ENCODE data around the gene PCNP.
"Not testable (repeated sequence)": the region's sequence is repeated elsewhere in the genome, so short reads cannot be mapped to it uniquely, and the experiment has no call there.

PCNP gene

DNA sequence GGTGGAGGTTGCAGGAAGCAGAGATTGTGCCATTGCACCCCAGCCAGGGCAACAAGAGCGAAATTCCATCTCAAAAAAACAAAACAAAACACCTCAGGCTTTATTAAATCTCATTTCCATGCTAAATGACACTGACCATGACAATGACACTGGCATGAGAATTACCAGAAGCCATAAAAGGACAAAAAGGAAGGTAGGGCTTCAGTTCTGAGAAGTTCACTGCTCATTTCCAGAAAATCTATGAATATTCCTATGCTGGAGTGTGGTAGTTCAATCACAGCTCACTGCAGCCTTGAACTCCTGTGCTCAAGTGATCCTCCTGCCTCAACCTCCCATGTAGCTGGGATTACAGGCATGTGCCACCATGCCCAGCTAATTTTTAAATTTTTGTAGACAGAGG, 44.7 kb downstream of the PCNP start:
- Histone ChIP-seq H3K9me3 (ENCODE audit: low read length) (no peaks in the 10 kb centered on the region), H3K27ac (ENCODE audit: low read depth, low read length) (no peak overlapping the region), H3K9ac (ENCODE audit: low read length) (no peak overlapping the region), H3K36me3 (ENCODE audit: insufficient read depth, low read length) (no peaks in the 10 kb centered on the region), H3K4me3 (ENCODE audit: low read depth in 1 of 2, low read length in 2 of 2) (no peak overlapping the region), H3K27me3 (ENCODE audit: control insufficient read depth in 1 of 2, insufficient read depth in 2 of 2, low read length in 2 of 2) (no peaks in the 10 kb centered on the region), H3K4me1 (ENCODE audit: insufficient read depth, low read length) (no peaks in the 10 kb centered on the region)

DNA sequence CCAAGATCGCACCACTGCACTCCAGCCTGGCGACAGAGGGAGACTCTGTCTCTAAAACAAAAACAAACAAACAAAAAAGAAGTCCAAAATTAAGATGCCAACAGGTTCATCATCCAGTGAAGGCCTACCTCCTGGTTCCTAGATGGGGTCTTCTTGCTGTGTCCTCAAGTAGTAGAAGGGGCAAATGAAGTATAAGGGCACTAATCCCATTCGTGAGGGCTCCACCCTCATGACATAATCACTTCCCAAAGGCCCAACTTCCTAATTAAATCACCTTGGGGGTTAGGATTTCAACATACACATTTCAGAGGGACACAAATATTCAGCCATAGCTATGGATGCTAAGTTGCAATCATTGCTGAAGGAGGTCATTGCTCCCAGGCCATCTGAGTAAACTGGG, 45.8 kb downstream of the PCNP start:
- Histone ChIP-seq H3K4me1 (ENCODE audit: insufficient read depth, low read length) (no peaks in the 10 kb centered on the region), H3K9ac (ENCODE audit: low read length) (no peak overlapping the region), H3K27ac (ENCODE audit: low read depth, low read length) (no peak overlapping the region)

DNA sequence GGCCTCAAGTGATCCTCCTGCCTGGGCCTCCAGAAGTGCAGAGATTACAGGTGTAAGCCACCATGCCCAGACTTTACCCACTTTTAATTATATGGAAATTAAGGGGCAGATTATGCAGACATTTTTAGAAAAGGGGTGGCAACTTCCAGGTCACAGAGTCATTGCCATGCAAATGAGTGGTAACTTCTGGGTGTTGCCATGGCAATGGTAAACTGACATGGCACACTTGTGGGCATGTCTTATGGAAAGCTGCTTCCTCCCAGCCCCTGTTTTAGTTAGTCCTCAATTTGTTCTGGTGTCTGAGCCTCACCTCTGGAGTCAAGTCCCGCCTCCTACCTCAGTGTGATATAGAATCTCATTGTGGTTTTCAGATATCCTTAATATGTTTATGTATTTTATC, 49.7 kb downstream of the PCNP start:
- Histone ChIP-seq H3K27me3 (ENCODE audit: control insufficient read depth in 1 of 2, insufficient read depth in 2 of 2, low read length in 2 of 2) (no peaks in the 10 kb centered on the region), H3K27ac (ENCODE audit: low read depth, low read length) (no peak overlapping the region), H3K9me3 (ENCODE audit: low read length) (no peaks in the 10 kb centered on the region), H3K36me3 (ENCODE audit: insufficient read depth, low read length) (no peaks in the 10 kb centered on the region), H3K4me3 (ENCODE audit: low read depth in 1 of 2, low read length in 2 of 2) (no peak overlapping the region), H3K9ac (ENCODE audit: low read length) (no peak overlapping the region), H3K4me1 (ENCODE audit: insufficient read depth, low read length) (no peaks in the 10 kb centered on the region)

More for the DNA sequence above, 45.8 kb downstream of the PCNP start:
- Histone ChIP-seq H3K4me3 (ENCODE audit: low read depth in 1 of 2, low read length in 2 of 2) (no peak overlapping the region), H3K36me3 (ENCODE audit: insufficient read depth, low read length) (no peaks in the 10 kb centered on the region), H3K9me3 (ENCODE audit: low read length) (no peaks in the 10 kb centered on the region), H3K27me3 (ENCODE audit: control insufficient read depth in 1 of 2, insufficient read depth in 2 of 2, low read length in 2 of 2) (no peaks in the 10 kb centered on the region)

DNA sequence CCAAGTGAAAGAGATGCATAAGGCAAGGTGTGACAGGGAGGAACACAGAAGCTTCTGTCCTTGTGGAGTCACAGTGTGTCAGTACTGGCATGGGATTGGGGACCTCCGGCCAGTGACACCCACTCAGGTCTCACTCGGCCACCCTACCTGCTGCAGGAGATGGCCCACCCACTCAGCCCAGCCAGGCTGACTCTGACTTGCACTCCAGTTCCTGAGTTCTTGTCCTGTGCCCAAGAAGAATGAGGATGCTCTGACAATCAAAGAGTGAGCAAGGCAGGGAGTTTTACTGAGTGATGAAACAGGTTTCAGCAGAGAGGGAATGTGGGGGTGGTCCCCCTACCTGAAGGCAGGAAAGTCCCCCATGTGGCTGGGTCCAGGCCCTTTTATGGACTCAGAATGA, 50.9 kb downstream of the PCNP start:
- H3K27me3 ChIP-seq (ENCODE audit: control insufficient read depth in 1 of 2, insufficient read depth in 2 of 2, low read length in 2 of 2), result no peaks in the 10 kb centered on the region
- H3K9me3 ChIP-seq (ENCODE audit: low read length), result no peaks in the 10 kb centered on the region
- H3K9ac ChIP-seq (ENCODE audit: low read length), result no peak overlapping the region
- H3K4me3 ChIP-seq (ENCODE audit: low read depth in 1 of 2, low read length in 2 of 2), result no peak overlapping the region
- no peaks in the 10 kb centered on the region for H3K36me3 ChIP-seq (ENCODE audit: insufficient read depth, low read length)
- H3K4me1 ChIP-seq (ENCODE audit: insufficient read depth, low read length), result no peaks in the 10 kb centered on the region
- H3K27ac ChIP-seq (ENCODE audit: low read depth, low read length), result no peak overlapping the region

DNA sequence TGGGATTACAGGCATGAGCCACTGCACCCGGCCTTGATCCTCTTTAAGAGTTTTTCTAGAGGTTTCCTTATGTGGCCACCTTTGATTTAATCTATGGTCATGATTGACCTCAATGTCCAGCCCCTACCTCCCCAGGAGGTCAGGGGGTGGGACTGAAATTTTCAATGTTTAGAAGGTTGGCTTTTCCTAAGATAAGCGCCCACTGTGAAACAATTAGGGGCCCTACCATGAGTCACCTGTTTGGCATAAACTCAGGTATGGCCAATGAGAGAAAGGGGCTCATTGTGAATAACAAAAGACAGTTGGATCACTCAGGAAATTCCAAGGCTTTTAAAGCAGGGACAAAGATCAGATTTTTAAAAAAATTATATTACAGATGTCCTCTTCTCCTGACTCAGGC, 51.9 kb downstream of the PCNP start:
- no peaks in the 10 kb centered on the region for H3K27me3 ChIP-seq (ENCODE audit: control insufficient read depth in 1 of 2, insufficient read depth in 2 of 2, low read length in 2 of 2)
- H3K9ac ChIP-seq (ENCODE audit: low read length), result no peak overlapping the region
- no peaks in the 10 kb centered on the region for H3K9me3 ChIP-seq (ENCODE audit: low read length)
- no peaks in the 10 kb centered on the region for H3K4me1 ChIP-seq (ENCODE audit: insufficient read depth, low read length)
- H3K27ac ChIP-seq (ENCODE audit: low read depth, low read length), result no peak overlapping the region
- H3K36me3 ChIP-seq (ENCODE audit: insufficient read depth, low read length), result no peaks in the 10 kb centered on the region
- H3K4me3 ChIP-seq (ENCODE audit: low read depth in 1 of 2, low read length in 2 of 2), result no peak overlapping the region

DNA sequence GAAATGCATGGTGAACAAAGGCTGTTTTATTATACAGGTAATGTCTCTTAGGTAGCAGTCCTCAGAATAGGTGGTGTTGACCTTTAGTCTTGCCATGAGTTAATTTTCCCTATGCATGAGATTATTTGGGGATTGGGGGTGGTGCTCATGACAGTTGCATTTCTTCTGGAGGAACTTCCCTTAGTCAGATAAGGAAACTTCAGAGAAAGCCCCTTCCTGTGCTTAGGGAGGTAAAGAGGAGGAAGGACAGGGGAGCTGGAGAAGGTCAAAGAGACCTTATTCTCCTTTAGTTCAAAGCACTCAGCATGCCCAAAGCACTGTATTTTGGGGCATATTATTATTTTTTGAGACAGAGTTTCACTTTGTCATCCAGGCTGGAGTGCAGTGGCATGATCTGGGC, 55.2 kb downstream of the PCNP start:
- H3K4me3 ChIP-seq (ENCODE audit: low read depth in 1 of 2, low read length in 2 of 2), result no peak overlapping the region
- no peak overlapping the region for H3K9ac ChIP-seq (ENCODE audit: low read length)
- no peaks in the 10 kb centered on the region for H3K36me3 ChIP-seq (ENCODE audit: insufficient read depth, low read length)
- no peaks in the 10 kb centered on the region for H3K27me3 ChIP-seq (ENCODE audit: control insufficient read depth in 1 of 2, insufficient read depth in 2 of 2, low read length in 2 of 2)
- no peak overlapping the region for H3K27ac ChIP-seq (ENCODE audit: low read depth, low read length)
- no peaks in the 10 kb centered on the region for H3K4me1 ChIP-seq (ENCODE audit: insufficient read depth, low read length)
- H3K9me3 ChIP-seq (ENCODE audit: low read length), result no peaks in the 10 kb centered on the region

DNA sequence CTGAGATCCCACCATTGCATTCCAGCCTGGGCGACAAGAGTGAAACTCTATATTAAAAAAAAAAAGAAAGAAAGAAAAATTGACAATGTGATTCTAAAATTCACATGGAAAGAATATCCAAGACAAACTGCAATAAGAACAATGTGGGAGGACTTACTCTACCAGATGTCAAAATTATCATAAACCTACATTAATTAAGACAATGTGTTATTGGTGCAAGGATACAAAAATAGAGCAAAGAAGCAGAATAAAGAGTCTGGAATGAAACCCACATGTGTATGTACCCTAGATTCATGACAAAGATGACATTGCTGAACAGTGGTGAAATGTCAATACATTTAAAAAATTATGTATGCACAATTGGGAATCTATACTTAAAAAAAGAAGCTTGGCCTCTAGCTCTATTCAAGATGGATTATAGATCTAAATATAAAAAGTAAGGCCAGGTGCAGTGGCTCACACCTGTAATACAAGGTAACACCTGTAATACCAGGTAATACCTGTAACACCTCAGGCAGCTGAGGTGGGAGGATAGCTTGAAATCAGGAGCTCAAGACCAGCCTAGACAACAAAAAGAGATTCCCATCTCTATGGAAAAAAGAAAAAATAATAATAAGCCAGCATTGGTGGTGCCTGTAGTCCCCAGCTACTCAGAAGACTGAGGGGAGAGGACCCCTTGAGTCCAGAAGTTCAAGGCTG, 57.3 kb downstream of the PCNP start:
- Histone ChIP-seq H3K27me3 (ENCODE audit: control insufficient read depth in 1 of 2, insufficient read depth in 2 of 2, low read length in 2 of 2) (no peaks in the 10 kb centered on the region), H3K4me3 (ENCODE audit: low read depth in 1 of 2, low read length in 2 of 2) (no peak overlapping the region), H3K9me3 (ENCODE audit: low read length) (no peaks in the 10 kb centered on the region), H3K9ac (ENCODE audit: low read length) (no peak overlapping the region), H3K4me1 (ENCODE audit: insufficient read depth, low read length) (no peaks in the 10 kb centered on the region), H3K27ac (ENCODE audit: low read depth, low read length) (no peak overlapping the region), H3K36me3 (ENCODE audit: insufficient read depth, low read length) (no peaks in the 10 kb centered on the region)

DNA sequence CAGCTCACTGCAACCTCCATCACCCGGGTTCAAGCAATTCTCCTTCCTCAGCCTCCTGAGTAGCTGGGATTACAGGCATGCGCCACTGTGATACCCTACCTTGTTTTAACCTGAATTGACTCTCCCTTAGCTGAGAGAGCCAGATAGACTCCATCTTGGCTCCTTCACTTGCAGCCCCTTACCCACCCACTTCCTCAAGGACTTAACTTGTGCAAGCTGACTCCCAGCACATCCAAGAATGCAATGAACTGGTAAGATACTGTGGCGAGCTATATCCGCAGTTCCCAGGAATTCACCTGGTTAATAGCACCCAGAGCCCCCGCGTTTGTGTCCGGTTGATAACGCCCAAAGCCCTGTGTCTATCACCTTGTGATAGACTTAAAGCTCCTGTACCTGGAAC, 58.0 kb downstream of the PCNP start:
- H3K9ac ChIP-seq (ENCODE audit: low read length); H3K4me3 ChIP-seq (ENCODE audit: low read depth in 1 of 2, low read length in 2 of 2): not testable (repeated sequence)

DNA sequence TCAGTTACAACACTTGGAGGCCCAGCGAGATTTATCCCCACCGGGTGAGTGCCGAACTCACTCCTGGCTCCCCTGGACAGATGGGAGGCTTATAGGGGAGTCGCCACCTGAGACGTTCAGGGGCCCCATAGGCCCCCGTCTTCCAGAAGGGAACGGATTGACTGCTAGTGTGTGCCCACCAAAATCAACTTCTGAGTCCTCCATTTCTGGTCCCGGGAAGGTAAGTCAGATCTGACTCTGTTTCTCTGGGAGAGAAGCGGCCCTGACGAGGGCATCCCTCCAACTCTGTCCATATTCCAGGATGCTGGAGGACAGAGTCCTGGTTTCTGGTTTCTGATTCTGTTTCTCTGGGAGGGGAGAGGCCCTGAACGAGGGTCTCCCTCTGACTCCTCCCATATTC, 58.6 kb downstream of the PCNP start:
- Histone ChIP-seq H3K27me3 (ENCODE audit: control insufficient read depth in 1 of 2, insufficient read depth in 2 of 2, low read length in 2 of 2) (no peaks in the 10 kb centered on the region), H3K27ac (ENCODE audit: low read depth, low read length) (no peak overlapping the region), H3K4me3 (ENCODE audit: low read depth in 1 of 2, low read length in 2 of 2) (no peak overlapping the region), H3K9me3 (ENCODE audit: low read length) (no peaks in the 10 kb centered on the region), H3K36me3 (ENCODE audit: insufficient read depth, low read length) (no peaks in the 10 kb centered on the region), H3K4me1 (ENCODE audit: insufficient read depth, low read length) (no peaks in the 10 kb centered on the region), H3K9ac (ENCODE audit: low read length) (no peak overlapping the region)

More for the DNA sequence above, 58.0 kb downstream of the PCNP start:
- not testable (repeated sequence) for H3K9me3 ChIP-seq (ENCODE audit: low read length); H3K4me1 ChIP-seq (ENCODE audit: insufficient read depth, low read length); H3K27me3 ChIP-seq (ENCODE audit: control insufficient read depth in 1 of 2, insufficient read depth in 2 of 2, low read length in 2 of 2); H3K36me3 ChIP-seq (ENCODE audit: insufficient read depth, low read length); H3K27ac ChIP-seq (ENCODE audit: low read depth, low read length)

DNA sequence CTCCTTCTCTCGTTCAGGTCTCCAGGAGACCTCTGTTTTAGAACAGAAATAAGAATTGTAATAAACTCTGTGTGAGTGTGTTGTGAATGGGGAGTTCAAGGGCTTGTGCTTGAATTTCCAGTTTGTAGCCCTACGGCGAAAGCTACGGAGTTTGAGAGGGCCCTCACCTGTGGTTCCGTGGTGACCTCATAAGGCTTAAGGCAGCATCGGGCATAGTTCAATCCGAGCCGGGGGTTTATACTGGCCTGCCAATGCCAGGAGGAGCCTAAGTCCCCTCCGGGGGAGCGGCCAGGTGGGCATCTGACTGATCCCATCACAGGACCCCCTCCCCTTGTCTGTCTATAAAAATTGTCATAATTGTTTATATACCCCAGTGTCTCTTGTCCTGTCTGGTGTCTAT, 59.2 kb downstream of the PCNP start:
- Histone ChIP-seq H3K27ac (ENCODE audit: low read depth, low read length) (no peak overlapping the region), H3K36me3 (ENCODE audit: insufficient read depth, low read length) (no peaks in the 10 kb centered on the region), H3K27me3 (ENCODE audit: control insufficient read depth in 1 of 2, insufficient read depth in 2 of 2, low read length in 2 of 2) (no peaks in the 10 kb centered on the region), H3K9ac (ENCODE audit: low read length) (no peak overlapping the region), H3K4me3 (ENCODE audit: low read depth in 1 of 2, low read length in 2 of 2) (no peak overlapping the region), H3K9me3 (ENCODE audit: low read length) (no peaks in the 10 kb centered on the region), H3K4me1 (ENCODE audit: insufficient read depth, low read length) (no peaks in the 10 kb centered on the region)

DNA sequence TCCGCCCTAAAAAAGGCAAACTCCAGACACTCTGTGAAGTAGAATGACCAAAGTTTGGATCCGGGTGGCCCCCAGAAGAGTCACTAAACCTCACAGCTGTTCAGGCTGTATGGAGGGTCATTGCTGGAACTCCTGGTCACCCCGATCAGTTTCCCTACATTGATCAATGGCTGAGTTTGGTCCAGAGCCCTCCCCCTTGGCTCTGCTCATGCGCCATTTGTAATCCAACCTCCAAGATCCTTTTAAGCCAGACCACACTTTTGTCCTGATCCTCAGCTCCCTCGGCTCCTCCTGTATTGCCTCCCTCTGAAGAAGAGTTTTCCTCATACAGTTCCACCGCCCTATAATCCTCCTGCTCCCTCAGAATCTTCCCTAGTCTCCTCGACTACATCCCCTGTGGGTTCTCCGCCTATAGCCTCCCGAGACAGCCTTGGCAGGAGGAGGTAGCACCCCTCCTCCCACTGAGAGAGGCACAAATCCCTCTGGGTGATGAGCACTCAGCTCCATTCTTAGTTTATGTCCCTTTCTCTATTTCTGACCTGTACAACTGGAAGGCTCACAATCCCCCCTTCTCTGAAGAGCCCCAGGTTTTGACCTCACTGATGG, 60.7 kb downstream of the PCNP start:
- H3K9ac ChIP-seq (ENCODE audit: low read length), result no peak overlapping the region
- H3K27me3 ChIP-seq (ENCODE audit: control insufficient read depth in 1 of 2, insufficient read depth in 2 of 2, low read length in 2 of 2), result no peaks in the 10 kb centered on the region
- H3K4me3 ChIP-seq (ENCODE audit: low read depth in 1 of 2, low read length in 2 of 2), result no peak overlapping the region
- no peaks in the 10 kb centered on the region for H3K9me3 ChIP-seq (ENCODE audit: low read length)
- H3K4me1 ChIP-seq (ENCODE audit: insufficient read depth, low read length), result no peaks in the 10 kb centered on the region
- no peaks in the 10 kb centered on the region for H3K36me3 ChIP-seq (ENCODE audit: insufficient read depth, low read length)
- H3K27ac ChIP-seq (ENCODE audit: low read depth, low read length), result no peak overlapping the region

DNA sequence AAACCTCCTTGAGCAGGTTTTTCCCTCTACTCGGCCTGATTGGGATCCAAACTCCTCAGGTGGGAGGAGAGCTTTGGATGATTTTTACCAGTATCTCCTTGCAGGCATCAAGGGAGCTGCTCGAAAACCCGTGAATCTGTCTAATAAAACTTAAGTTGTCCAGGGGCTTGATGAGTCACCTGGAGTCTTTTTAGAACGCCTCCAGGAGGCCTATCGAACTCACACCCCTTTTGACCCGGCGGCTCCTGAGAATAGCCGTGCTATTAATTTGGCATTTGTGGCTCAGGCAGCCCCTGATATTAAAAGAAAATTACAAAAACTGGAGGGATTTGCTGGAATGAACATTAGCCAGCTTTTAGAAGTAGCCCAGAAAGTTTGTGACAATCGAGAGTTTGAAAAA, 61.4 kb downstream of the PCNP start:
- Histone ChIP-seq H3K36me3 (ENCODE audit: insufficient read depth, low read length) (no peaks in the 10 kb centered on the region), H3K27ac (ENCODE audit: low read depth, low read length) (no peak overlapping the region), H3K4me3 (ENCODE audit: low read depth in 1 of 2, low read length in 2 of 2) (no peak overlapping the region)

More for the DNA sequence above, 61.4 kb downstream of the PCNP start:
- Histone ChIP-seq H3K4me1 (ENCODE audit: insufficient read depth, low read length) (no peaks in the 10 kb centered on the region), H3K27me3 (ENCODE audit: control insufficient read depth in 1 of 2, insufficient read depth in 2 of 2, low read length in 2 of 2) (no peaks in the 10 kb centered on the region), H3K9me3 (ENCODE audit: low read length) (no peaks in the 10 kb centered on the region), H3K9ac (ENCODE audit: low read length) (no peak overlapping the region)

Data from muscle layer of colon (tissue), 2 donors.